ENCODE measurements around the gene CPD.
"Not testable (repeated sequence)": the region's sequence is repeated elsewhere in the genome, so short reads cannot be mapped to it uniquely, and the experiment has no call there.

CPD gene

GRCh38 chr17:30436729-30437128 is 58.0 kb downstream of the CPD start:
- no peak for DNase-seq

DNA sequence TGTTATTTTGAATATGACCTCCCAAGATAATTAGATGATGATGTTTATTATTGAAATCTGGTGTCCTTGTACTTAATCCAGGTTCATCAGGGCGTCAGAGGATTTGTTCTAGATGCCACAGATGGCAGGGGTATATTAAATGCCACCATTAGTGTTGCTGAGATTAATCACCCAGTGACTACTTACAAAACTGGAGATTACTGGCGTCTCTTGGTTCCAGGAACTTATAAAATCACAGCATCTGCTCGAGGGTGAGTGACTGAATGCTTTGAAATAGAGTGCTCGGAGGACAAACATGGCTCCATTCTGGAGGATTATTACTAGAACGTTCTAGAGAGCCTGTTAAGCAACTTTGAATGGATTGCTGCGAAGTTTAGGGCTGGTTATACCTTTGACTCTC is 65.0 kb downstream of the CPD start:
- DNase-seq: no peak

GRCh38 chr17:30446640-30447039 is 67.9 kb downstream of the CPD start:
- DNase-seq: not testable (repeated sequence)

DNA sequence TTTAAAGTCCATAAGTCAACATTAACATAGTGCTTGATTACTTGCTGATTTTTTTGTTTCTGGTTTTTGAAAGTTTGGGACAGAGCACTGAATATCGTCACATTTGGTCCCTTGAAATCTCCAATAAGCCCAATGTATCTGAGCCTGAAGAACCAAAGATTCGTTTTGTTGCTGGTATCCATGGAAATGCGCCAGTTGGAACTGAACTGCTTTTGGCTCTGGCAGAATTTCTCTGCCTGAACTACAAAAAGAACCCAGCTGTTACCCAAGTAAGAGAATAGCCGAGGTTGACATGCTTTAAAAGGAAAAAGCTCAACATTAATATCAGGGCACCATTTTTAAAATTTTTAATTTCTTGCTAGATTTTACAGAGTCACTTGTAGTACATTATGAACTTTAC is 70.8 kb downstream of the CPD start:
- no peak for DNase-seq

GRCh38 chr17:30450125-30451027 is 71.6 kb downstream of the CPD start:
- DNase-seq: no peak

GRCh38 chr17:30454635-30455034 is 75.9 kb downstream of the CPD start:
- DNase-seq: no peak

DNA sequence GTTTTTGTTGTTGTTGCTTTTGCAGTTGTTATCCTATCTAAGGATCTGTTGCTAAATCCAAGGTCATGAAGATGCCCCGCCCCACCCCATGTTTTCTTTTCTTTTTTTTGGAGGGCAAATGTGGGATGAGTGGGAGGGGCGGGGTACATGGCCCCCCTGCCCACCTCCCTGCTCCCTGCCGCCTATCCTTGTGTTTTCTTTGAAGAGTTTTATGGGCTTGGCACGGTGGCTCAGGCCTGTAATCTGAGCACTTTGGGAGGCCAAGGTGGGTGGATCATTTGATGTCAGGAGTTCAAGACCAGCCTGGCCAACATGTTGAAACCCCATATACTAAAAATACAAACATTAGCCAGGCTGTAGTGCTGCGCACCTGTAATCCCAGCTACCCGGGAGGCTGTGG is 79.6 kb downstream of the CPD start:
- no peak for DNase-seq

- DNase-seq: not testable (repeated sequence)
Measured at GRCh38 chr17:30458797-30459413, 80.2 kb downstream of the CPD start.

- DNase-seq: no peak
Measured at GRCh38 chr17:30468465-30468864, 89.7 kb downstream of the CPD start.

DNA sequence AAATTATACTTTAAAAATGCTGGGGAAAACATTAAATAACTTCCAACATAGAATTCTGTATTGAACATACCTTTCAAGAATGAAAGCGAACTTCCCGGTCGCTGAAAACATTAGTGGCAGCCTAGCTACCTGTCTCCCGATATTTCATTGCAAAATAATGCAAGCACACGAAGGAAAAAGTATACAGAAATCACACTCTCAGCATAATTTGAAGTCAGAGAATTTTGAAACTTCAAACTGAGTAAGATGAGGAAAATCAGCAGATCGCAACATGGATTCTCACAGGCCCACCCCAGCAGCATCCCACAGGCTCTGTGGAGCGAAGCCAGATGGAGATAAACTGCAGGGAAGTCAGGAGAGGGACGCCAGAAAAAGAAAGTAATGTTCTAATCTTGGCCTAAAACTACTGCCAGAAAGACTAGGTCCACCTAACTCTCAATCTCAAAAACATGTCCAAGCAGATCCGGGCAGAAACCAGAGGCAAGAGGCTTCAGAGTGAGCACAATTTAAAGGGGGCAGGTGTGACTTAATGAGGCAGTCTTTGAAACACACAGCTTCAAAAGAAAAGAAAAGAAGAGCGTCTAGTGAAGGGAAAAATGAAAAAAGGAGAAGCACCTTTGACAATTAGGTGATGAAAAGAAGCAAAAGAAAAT is 93.6 kb downstream of the CPD start:
- DNase-seq: no peak

GRCh38 chr17:30475206-30475605 is 96.5 kb downstream of the CPD start:
- no peak for DNase-seq

- DNase-seq: no peak
Measured at GRCh38 chr17:30476726-30477082, 98.0 kb downstream of the CPD start.

GRCh38 chr17:30477083-30477773 is 98.5 kb downstream of the CPD start, which contains the start of gene GOSR1:
Gene GOSR1, plus strand, starts transcription at chr17:30477408. Its CDS starts 26 bp downstream, at chr17:30477434.
- peak; percentile 89 to 92 for DNase-seq

GRCh38 chr17:30477774-30478115 is 99.0 kb downstream of the CPD start:
- DNase-seq: no peak

DNA sequence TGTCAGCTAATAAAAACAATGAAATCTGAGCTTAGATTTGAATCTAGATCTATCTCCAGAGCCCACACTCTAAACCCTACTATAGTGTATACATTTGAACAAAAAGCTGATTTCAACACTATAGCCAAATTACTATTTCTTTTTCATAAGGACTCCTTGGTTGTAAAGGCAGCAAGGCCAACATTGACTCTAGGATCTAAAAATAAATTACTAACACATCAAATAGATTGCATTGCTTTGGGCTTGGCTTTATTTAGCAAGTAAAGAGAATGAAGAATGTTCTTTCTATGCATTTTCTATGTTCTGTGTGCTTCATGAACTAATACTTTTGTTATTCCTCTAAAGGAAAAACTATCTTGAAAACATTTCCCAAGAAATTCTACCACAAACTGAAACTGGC is 103.8 kb downstream of the CPD start:
- no peak for DNase-seq

DNA sequence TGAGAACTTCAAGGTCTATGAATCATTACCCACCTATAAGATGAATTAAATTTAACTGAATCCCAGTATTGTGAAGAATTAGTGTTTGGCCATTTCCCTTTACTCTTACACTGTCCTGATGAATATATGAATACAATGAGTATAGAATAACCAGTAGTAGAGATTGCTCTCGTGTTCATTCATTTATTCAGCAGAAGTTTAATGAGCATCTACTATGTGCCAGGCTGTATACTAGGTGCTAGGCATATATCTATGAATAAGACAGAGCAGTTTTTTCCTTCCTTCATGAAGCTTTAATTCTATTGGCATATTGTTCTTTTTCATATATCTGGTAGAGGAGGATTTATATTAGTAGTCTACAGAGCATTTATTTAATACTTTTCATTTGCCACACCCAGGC is 104.4 kb downstream of the CPD start:
- DNase-seq: no peak

DNA sequence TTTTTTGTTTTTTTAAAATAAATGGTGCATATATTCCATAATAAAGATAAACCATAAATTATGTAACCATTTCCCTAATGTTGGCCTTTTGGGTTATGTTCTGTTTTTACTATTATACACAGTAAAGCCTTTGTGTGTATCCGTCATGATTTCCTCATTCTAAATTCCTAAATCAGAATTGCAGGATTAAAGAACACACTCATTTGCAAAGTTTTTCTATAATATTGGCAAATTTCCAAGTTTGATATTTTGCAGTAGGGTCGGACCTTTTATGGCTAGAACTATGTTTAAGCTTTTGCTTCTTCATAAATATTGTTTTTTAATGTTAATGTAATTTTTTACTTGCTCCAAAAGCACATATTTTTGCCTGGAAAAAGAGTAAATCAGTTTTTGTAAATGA is 115.1 kb downstream of the CPD start:
- no peak for DNase-seq

DNA sequence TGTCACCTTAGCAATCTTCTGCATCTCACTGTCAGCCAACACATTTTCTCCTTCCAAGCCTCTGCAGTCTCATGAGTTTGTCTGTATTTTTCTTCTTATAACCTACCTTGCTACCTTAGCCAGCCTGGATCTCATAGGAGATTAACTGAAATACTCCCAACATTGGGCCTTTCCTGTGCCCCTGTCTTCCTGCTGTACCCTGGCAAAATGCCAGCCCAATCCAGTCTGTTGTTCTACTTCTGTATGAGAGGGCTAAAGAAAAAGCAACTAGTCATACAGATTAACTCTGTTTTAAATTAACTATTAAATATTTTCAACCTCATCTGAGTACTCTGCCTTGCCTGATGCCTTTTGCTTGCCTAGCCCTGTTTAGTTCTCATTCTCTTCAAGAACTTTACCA is 116.9 kb downstream of the CPD start:
- no peak for DNase-seq

DNA sequence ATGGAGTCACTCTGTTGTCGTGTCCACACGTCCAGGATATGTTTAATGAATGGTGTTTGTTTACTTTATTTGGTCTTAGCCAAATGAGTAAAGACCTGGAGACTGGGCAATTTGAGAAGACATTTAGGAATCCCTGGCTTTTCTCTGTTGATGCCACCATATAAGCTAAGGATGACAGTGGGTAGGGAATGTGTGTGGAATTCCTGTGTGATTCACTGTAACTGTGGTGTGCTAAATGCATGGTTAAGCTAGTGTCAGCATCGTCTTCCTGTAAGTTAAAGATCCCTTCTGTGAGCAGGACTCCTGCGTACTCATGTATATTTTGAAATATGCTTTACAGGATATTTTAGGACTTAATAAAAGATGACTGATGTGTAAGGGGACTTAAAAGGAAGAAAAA is 124.8 kb downstream of the CPD start:
- no peak for DNase-seq

GRCh38 chr17:30505868-30506417 is 127.2 kb downstream of the CPD start:
- DNase-seq: no peak

DNA sequence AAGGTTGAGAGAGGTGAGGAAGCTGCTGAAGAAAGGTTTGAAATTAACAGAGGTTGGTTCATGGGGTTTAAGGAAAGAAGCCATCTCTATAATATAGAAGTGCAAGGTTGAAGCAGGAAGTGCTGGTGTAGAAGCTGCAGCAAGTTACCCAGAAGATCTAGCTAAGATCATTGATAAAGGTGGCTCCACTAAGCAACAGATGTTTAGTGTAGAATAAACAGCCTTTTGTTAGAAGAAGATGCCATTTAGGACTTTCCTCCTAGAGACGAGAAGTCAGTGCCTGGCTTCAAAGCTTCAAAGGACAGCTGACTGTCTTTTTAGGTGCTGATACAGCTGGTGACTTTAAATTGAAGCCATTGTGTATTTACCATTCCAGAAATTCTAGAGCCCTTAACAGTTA is 127.8 kb downstream of the CPD start:
- no peak for DNase-seq

- DNase-seq: no peak
Measured at GRCh38 chr17:30513346-30513745, 134.6 kb downstream of the CPD start.

Measured in NCI-H2081 (cell line).